IgD-negative memory B cell (primary cell): ENCODE measurements around the gene YPEL2. TPM values are rescaled to one million over a fixed set of nuclear protein-coding genes. Genes with fewer than 3 reads are reported as not detected.

Experiments
- H3K27ac Mint-ChIP-seq, 3 donors: one replicate each; pipeline ENCODE4 v1.8.0; 2020 to 2022; ENCODE audit warnings: mild to moderate bottlenecking in 3 of 3, mixed read lengths in 3 of 3, moderate library complexity in 1 of 3
- H3K27me3 Mint-ChIP-seq: one replicate; pipeline ENCODE4 v1.8.0; 2021; ENCODE audit warnings: mixed read lengths
- H3K36me3 Mint-ChIP-seq: one replicate; pipeline ENCODE4 v1.8.0; 2020; ENCODE audit warnings: mild to moderate bottlenecking, mixed read lengths
- H3K4me1 Mint-ChIP-seq, 3 donors: one replicate each; pipeline ENCODE4 v1.8.0; 2020 to 2022; ENCODE audit warnings: mixed read lengths in 3 of 3, mild to moderate bottlenecking in 1 of 3
- H3K4me3 Mint-ChIP-seq, 4 donors: one replicate each; pipeline ENCODE4 v1.8.0; 2020 to 2022; ENCODE audit warnings: mild to moderate bottlenecking in 4 of 4, mixed read lengths in 4 of 4, moderate library complexity in 3 of 4
- H3K9me3 Mint-ChIP-seq, 3 donors: one replicate each; pipeline ENCODE4 v1.8.0; 2020 to 2021; ENCODE audit warnings: mixed read lengths in 3 of 3, mild to moderate bottlenecking in 1 of 3
- polyA plus RNA-seq: library from polyadenylated mRNA; unstranded; fragments of 300-500 nt; fragmentation: Illumina TruSeq; gene quantifications from one replicate; pipeline ENCODE4 v1.2.3, GENCODE V29; 2021

YPEL2 gene
- polyA plus RNA-seq, 1 donor from 2014 or later, result 18.8 TPM

DNA sequence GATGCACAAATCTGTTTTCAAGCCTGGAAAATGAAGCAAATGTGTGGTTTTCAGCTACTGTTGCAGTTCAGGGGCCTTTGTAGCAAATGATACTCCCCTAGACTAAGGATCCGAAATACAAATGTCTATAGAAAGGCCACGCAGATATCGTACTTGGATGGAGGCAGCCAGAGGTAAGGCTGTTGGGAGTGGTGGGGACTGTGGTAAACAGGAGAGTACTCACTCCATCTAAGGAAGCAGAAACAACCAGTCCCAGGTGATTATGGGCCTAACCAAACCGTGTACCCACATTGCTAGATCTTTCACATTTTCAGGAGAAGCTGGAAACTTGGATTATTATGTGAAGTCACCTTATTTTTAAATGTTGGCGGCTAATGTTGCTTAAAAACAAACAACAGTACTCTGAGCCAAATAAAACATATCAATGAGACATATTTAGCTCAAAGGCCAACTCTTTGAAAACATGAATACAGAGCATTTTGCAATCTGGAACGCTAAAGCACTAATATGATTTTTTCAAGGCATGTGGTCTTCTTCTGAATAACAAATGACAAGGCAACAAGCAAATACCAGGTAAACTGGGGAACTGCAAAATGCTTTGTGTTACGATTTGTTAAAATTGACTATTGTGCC lies 110.1 kb downstream of the YPEL2 start:
- peaks cover 17 to 24% (median 17%) of the 10 kb centered on the region in 3 donors for H3K4me1 Mint-ChIP-seq
- no peak overlapping the region for H3K27ac Mint-ChIP-seq
- no peaks in the 10 kb centered on the region for H3K9me3 Mint-ChIP-seq
- H3K27me3 Mint-ChIP-seq, result no peaks in the 10 kb centered on the region
- H3K36me3 Mint-ChIP-seq, result no peaks in the 10 kb centered on the region
- no peak overlapping the region for H3K4me3 Mint-ChIP-seq

DNA sequence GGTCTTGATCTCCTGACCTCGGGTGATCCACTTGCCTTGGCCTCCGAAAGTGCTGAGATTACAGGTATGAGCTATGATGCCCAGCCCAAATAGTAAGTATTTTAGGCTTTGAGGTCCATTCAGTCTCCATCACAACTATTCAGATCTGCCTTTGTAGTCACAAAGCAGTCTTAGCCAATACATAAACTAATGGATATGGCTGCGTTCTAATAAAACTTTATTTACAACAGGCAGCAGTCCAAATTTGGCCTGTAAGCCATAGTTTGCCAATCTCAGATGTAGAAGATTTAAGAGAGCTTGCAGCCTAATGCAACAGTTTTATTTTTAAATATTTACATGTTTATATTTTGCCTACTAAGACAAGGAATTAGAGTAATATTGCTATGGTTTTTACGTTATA lies 111.7 kb downstream of the YPEL2 start:
- Mint-ChIP-seq H3K4me3 (no peak overlapping the region), H3K27me3 (no peaks in the 10 kb centered on the region), H3K4me1 (peaks cover 10 to 17% (median 10%) of the 10 kb centered on the region in 3 donors), H3K9me3 (no peaks in the 10 kb centered on the region), H3K36me3 (no peaks in the 10 kb centered on the region), H3K27ac (no peak overlapping the region)

Other genes with a start within 250 kb of the YPEL2 start
- gene TRIM37, start 224.8 kb upstream of the YPEL2 start, polyA plus RNA-seq, result 7.9 TPM
- gene SKA2, start 176.5 kb upstream of the YPEL2 start, polyA plus RNA-seq, result 31.4 TPM
- gene PRR11, start 175.9 kb upstream of the YPEL2 start, polyA plus RNA-seq, result 3.0 TPM
- 12.4 TPM for gene SMG8, start 121.6 kb upstream of the YPEL2 start, polyA plus RNA-seq
- 2.6 TPM for gene GDPD1, start 111.1 kb upstream of the YPEL2 start, polyA plus RNA-seq
- gene DHX40, start 234.0 kb downstream of the YPEL2 start, polyA plus RNA-seq, result 17.6 TPM